Liver (tissue), 3 donors: ENCODE results near the gene VPREB1.

Source experiments
- EGR1 ChIP-seq, 2 donors: IDR thresholded peaks; 2 replicates each; pipeline ENCODE4 v1.6.1; 2016 to 2018; ENCODE audit warnings: antibody characterized with exemption in 2 of 2, low read depth in 2 of 2
- FOXA1 ChIP-seq: IDR thresholded peaks from 2 replicates; pipeline ENCODE4 v1.6.1; 2016; ENCODE audit warnings: antibody characterized with exemption
- GABPA ChIP-seq, 2 donors: IDR thresholded peaks in 1 of 2; conservative IDR thresholded peaks in 1 of 2; 2 replicates each; pipeline ENCODE4 v1.6.1; 2016; ENCODE audit warnings: antibody characterized with exemption in 2 of 2, mild to moderate bottlenecking in 1 of 2, moderate library complexity in 1 of 2
- JUND ChIP-seq, 2 donors: IDR thresholded peaks; 2 replicates each; pipeline ENCODE4 v1.6.1; 2016; ENCODE audit warnings: antibody characterized with exemption in 2 of 2
- TAF1 ChIP-seq: conservative IDR thresholded peaks from 2 replicates; pipeline ENCODE4 v1.6.1; 2016; ENCODE audit warnings: antibody characterized with exemption, mild to moderate bottlenecking
- TF ChIP-seq, protein P1 (sequence below): fragments of 150-350 bp; IDR thresholded peaks from 2 replicates; pipeline ENCODE4 v1.5.1; 2017; ENCODE audit warnings: improper control_type of control experiment, low read depth, low read length; ENCODE audit not compliant: missing input control
- TF ChIP-seq, protein P2 (sequence below): IDR thresholded peaks from 2 replicates; pipeline ENCODE4 v1.6.1; 2016; ENCODE audit warnings: antibody characterized with exemption
- TF ChIP-seq, protein P3 (sequence below): IDR thresholded peaks from 2 replicates; pipeline ENCODE4 v1.6.1; 2016; ENCODE audit warnings: antibody characterized with exemption, mild to moderate bottlenecking
- TF ChIP-seq, protein P4 (sequence below): IDR thresholded peaks from 2 replicates; pipeline ENCODE4 v1.6.1; 2016; ENCODE audit warnings: antibody characterized with exemption
- donor health status: healthy.
- donor health status: healthy.

DNA sequence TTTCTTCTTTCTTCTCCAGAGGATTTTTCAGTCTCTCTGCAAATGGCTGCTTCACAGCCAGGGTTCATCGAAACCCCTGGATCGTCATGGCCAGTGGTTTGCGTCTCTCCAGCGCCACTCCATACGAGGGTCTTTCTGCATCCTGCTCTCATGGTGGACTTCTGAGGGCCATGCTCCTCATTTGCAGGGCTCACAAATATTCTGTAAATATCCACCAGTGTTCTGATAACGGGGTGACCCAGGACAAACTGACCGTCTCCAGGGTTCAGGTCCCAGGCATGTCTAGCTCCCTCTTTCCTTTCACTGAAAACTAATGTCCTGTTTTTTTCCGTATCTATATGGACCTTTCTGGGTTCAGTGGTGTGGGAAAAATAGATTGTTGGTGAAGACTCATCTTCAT lies 15.7 kb upstream of the VPREB1 start:
- no peak for TF ChIP-seq EGR1 (IDR thresholded peaks at IDR 0.05; ENCODE audit: low read depth in 2 of 2)
- TF ChIP-seq, protein P1, sequence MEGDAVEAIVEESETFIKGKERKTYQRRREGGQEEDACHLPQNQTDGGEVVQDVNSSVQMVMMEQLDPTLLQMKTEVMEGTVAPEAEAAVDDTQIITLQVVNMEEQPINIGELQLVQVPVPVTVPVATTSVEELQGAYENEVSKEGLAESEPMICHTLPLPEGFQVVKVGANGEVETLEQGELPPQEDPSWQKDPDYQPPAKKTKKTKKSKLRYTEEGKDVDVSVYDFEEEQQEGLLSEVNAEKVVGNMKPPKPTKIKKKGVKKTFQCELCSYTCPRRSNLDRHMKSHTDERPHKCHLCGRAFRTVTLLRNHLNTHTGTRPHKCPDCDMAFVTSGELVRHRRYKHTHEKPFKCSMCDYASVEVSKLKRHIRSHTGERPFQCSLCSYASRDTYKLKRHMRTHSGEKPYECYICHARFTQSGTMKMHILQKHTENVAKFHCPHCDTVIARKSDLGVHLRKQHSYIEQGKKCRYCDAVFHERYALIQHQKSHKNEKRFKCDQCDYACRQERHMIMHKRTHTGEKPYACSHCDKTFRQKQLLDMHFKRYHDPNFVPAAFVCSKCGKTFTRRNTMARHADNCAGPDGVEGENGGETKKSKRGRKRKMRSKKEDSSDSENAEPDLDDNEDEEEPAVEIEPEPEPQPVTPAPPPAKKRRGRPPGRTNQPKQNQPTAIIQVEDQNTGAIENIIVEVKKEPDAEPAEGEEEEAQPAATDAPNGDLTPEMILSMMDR = no peak
- TF ChIP-seq TAF1 = no peak
- TF ChIP-seq, protein P2, sequence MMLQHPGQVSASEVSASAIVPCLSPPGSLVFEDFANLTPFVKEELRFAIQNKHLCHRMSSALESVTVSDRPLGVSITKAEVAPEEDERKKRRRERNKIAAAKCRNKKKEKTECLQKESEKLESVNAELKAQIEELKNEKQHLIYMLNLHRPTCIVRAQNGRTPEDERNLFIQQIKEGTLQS = no peak
- TF ChIP-seq, protein P3, sequence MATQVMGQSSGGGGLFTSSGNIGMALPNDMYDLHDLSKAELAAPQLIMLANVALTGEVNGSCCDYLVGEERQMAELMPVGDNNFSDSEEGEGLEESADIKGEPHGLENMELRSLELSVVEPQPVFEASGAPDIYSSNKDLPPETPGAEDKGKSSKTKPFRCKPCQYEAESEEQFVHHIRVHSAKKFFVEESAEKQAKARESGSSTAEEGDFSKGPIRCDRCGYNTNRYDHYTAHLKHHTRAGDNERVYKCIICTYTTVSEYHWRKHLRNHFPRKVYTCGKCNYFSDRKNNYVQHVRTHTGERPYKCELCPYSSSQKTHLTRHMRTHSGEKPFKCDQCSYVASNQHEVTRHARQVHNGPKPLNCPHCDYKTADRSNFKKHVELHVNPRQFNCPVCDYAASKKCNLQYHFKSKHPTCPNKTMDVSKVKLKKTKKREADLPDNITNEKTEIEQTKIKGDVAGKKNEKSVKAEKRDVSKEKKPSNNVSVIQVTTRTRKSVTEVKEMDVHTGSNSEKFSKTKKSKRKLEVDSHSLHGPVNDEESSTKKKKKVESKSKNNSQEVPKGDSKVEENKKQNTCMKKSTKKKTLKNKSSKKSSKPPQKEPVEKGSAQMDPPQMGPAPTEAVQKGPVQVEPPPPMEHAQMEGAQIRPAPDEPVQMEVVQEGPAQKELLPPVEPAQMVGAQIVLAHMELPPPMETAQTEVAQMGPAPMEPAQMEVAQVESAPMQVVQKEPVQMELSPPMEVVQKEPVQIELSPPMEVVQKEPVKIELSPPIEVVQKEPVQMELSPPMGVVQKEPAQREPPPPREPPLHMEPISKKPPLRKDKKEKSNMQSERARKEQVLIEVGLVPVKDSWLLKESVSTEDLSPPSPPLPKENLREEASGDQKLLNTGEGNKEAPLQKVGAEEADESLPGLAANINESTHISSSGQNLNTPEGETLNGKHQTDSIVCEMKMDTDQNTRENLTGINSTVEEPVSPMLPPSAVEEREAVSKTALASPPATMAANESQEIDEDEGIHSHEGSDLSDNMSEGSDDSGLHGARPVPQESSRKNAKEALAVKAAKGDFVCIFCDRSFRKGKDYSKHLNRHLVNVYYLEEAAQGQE = no peak
- TF ChIP-seq, protein P4, sequence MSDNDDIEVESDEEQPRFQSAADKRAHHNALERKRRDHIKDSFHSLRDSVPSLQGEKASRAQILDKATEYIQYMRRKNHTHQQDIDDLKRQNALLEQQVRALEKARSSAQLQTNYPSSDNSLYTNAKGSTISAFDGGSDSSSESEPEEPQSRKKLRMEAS = no peak
- TF ChIP-seq JUND (IDR thresholded peaks at IDR 0.05) = no peak
- TF ChIP-seq FOXA1 = no peak
- no peak for TF ChIP-seq GABPA (IDR thresholded peaks at IDR 0.05 in 1 of 2, conservative IDR thresholded peaks at IDR 0.05 in 1 of 2)
